Measurements from ENCODE around the gene APBA1. TPM values are rescaled to one million over a fixed set of nuclear protein-coding genes. Genes with fewer than 3 reads are reported as not detected.

Gene APBA1
- total RNA-seq, 1 donor = 1.8 TPM

GRCh38 chr9:69643098-69643497 lies 29.1 kb downstream of the APBA1 start:
- Histone ChIP-seq H3K9me3 (ENCODE audit: low read depth, low read length) (no peaks in the 10 kb centered on the region), H2AFZ (ENCODE audit: low read length) (no peak overlapping the region), H3K27ac (ENCODE audit: low read depth, low read length) (no peak overlapping the region), H3K4me1 (ENCODE audit: insufficient read depth, low read length) (no peaks in the 10 kb centered on the region), H3K36me3 (ENCODE audit: insufficient read depth, low read length) (no peaks in the 10 kb centered on the region), H4K20me1 (ENCODE audit: insufficient read depth, low read length) (no peaks in the 10 kb centered on the region), H3K4me3 (ENCODE audit: insufficient read depth, low read length) (no peak overlapping the region), H3K27me3 (ENCODE audit: insufficient read depth, low read length) (no peaks in the 10 kb centered on the region), H3K79me2 (ENCODE audit: insufficient read depth, low read length) (no peaks in the 10 kb centered on the region), H3K4me2 (ENCODE audit: insufficient read depth, low read length) (no peak overlapping the region)
- TF ChIP-seq CTCF (IDR thresholded peaks at IDR 0.05; ENCODE audit: extremely low read depth, low read depth, low read length) = no peak
- DNase-seq (ENCODE audit: insufficient read length, low spot score, missing footprints) = no peak

- Histone ChIP-seq H3K27ac (ENCODE audit: low read depth, low read length) (peak overlapping the region; percentile 73), H3K4me3 (ENCODE audit: insufficient read depth, low read length) (no peak overlapping the region), H3K4me1 (ENCODE audit: insufficient read depth, low read length) (peaks cover 7% of the 10 kb centered on the region), H4K20me1 (ENCODE audit: insufficient read depth, low read length) (no peaks in the 10 kb centered on the region), H3K27me3 (ENCODE audit: insufficient read depth, low read length) (no peaks in the 10 kb centered on the region), H3K4me2 (ENCODE audit: insufficient read depth, low read length) (peak overlapping the region; percentile 39), H3K9me3 (ENCODE audit: low read depth, low read length) (no peaks in the 10 kb centered on the region), H3K36me3 (ENCODE audit: insufficient read depth, low read length) (no peaks in the 10 kb centered on the region), H3K79me2 (ENCODE audit: insufficient read depth, low read length) (no peaks in the 10 kb centered on the region), H2AFZ (ENCODE audit: low read length) (no peak overlapping the region)
- no peak for TF ChIP-seq CTCF (IDR thresholded peaks at IDR 0.05; ENCODE audit: extremely low read depth, low read depth, low read length)
- peak; percentile 82 for DNase-seq (ENCODE audit: insufficient read length, low spot score, missing footprints)
Measured at GRCh38 chr9:69637817-69638200, 34.4 kb downstream of the APBA1 start.

- Histone ChIP-seq H3K27me3 (ENCODE audit: insufficient read depth, low read length) (no peaks in the 10 kb centered on the region), H3K9me3 (ENCODE audit: low read depth, low read length) (no peaks in the 10 kb centered on the region), H3K4me3 (ENCODE audit: insufficient read depth, low read length) (no peak overlapping the region), H3K4me2 (ENCODE audit: insufficient read depth, low read length) (peak overlapping the region; percentile 39), H3K36me3 (ENCODE audit: insufficient read depth, low read length) (no peaks in the 10 kb centered on the region), H2AFZ (ENCODE audit: low read length) (no peak overlapping the region), H3K79me2 (ENCODE audit: insufficient read depth, low read length) (no peaks in the 10 kb centered on the region), H3K27ac (ENCODE audit: low read depth, low read length) (peak overlapping the region; percentile 73), H4K20me1 (ENCODE audit: insufficient read depth, low read length) (no peaks in the 10 kb centered on the region), H3K4me1 (ENCODE audit: insufficient read depth, low read length) (peaks cover 7% of the 10 kb centered on the region)
- no peak for TF ChIP-seq CTCF (IDR thresholded peaks at IDR 0.05; ENCODE audit: extremely low read depth, low read depth, low read length)
- DNase-seq (ENCODE audit: insufficient read length, low spot score, missing footprints) = no peak
Measured at GRCh38 chr9:69637193-69637816, 34.9 kb downstream of the APBA1 start.

GRCh38 chr9:69633716-69634115 lies 38.5 kb downstream of the APBA1 start:
- no peak overlapping the region for H3K4me3 ChIP-seq (ENCODE audit: insufficient read depth, low read length)
- H3K79me2 ChIP-seq (ENCODE audit: insufficient read depth, low read length) = no peaks in the 10 kb centered on the region
- H3K4me1 ChIP-seq (ENCODE audit: insufficient read depth, low read length) = peaks cover 7% of the 10 kb centered on the region
- no peak overlapping the region for H2AFZ ChIP-seq (ENCODE audit: low read length)
- TF ChIP-seq CTCF (IDR thresholded peaks at IDR 0.05; ENCODE audit: extremely low read depth, low read depth, low read length) = no peak
- H3K4me2 ChIP-seq (ENCODE audit: insufficient read depth, low read length) = no peak overlapping the region
- no peaks in the 10 kb centered on the region for H3K27me3 ChIP-seq (ENCODE audit: insufficient read depth, low read length)
- H3K27ac ChIP-seq (ENCODE audit: low read depth, low read length) = no peak overlapping the region
- no peaks in the 10 kb centered on the region for H4K20me1 ChIP-seq (ENCODE audit: insufficient read depth, low read length)
- DNase-seq (ENCODE audit: insufficient read length, low spot score, missing footprints) = no peak
- no peaks in the 10 kb centered on the region for H3K36me3 ChIP-seq (ENCODE audit: insufficient read depth, low read length)
- no peaks in the 10 kb centered on the region for H3K9me3 ChIP-seq (ENCODE audit: low read depth, low read length)
